22Rv1 (cell line): Measurements from ENCODE around the gene LRRC49.
A peak's percentile ranks its signal among the peaks of the same experiment; 100 is the strongest.

Experiments
- H3K27ac ChIP-seq: fragments of 450-650 bp; 2 replicates; pipeline ENCODE4 v1.5.1; 2017
- ZFX ChIP-seq: fragments of 450-650 bp; IDR thresholded peaks from 2 replicates; pipeline ENCODE4 v1.6.1; 2017; ENCODE audit warnings: antibody characterized with exemption, borderline replicate concordance
- TF ChIP-seq, protein P1 (sequence below): fragments of 450-650 bp; IDR thresholded peaks from 2 replicates; pipeline ENCODE4 v1.5.1; 2017; ENCODE audit warnings: mild to moderate bottlenecking

The LRRC49 gene

DNA sequence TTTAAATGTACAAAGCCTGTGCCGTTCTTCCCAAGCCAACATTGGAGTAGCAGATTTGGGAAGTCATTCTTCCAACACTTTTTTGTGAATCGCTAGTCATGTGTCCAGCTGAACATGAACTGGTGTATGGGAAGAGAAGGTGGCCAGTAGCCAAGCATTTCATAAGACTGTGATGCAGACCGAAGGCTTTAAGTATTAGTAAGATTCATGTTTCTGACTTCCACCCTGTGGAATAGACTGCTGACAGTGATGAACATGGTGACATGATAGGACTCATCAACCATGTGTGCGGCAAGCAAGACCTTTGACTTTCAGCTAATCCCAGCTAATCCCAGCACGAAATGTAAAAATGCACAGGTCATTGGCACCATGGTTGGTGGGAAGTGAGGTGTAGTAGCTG lies 174.4 kb downstream of the LRRC49 start:
- H3K27ac ChIP-seq: no peak overlapping the region
- TF ChIP-seq, protein P1, sequence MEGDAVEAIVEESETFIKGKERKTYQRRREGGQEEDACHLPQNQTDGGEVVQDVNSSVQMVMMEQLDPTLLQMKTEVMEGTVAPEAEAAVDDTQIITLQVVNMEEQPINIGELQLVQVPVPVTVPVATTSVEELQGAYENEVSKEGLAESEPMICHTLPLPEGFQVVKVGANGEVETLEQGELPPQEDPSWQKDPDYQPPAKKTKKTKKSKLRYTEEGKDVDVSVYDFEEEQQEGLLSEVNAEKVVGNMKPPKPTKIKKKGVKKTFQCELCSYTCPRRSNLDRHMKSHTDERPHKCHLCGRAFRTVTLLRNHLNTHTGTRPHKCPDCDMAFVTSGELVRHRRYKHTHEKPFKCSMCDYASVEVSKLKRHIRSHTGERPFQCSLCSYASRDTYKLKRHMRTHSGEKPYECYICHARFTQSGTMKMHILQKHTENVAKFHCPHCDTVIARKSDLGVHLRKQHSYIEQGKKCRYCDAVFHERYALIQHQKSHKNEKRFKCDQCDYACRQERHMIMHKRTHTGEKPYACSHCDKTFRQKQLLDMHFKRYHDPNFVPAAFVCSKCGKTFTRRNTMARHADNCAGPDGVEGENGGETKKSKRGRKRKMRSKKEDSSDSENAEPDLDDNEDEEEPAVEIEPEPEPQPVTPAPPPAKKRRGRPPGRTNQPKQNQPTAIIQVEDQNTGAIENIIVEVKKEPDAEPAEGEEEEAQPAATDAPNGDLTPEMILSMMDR: no peak
- TF ChIP-seq ZFX: no peak

DNA sequence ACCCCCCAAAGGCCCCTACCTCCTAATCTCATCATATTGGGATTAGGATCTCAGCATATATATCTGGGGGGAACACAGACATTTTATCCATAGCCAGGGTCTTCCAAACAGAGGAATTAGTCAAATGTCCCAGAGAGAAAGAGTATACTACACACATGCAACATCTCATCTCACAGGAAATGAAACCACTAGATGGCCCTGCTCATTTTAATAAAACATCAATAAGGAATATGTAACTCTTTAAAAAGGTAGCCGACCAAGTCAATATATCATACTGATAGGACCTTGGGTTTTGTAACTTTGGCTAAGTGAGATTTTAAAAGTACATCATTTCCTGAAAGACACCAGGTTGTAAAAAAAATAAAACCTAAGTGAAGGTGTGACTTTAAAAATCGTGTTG lies 177.1 kb downstream of the LRRC49 start:
- no peak overlapping the region for H3K27ac ChIP-seq
- no peak for TF ChIP-seq ZFX
- TF ChIP-seq, protein P1: no peak

DNA sequence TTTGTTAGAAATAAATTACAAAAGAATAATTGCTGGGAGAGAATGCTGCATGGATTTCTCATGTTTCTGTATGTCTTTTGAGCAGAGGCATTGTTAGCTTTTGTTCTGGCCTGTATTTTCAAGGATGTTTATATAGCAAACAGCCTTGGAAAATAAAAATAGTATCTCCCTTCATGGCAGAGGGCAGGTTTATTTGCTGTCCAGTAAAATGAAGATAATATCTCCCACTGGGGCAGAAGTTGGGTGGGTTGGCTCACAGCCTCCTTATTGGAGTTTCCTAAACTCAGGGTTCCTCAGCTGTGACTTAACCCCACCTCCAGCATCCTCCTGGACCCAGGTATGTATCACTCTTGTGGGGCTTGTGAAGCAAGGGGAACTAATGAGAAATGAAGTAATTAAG lies 178.9 kb downstream of the LRRC49 start:
- TF ChIP-seq ZFX: no peak
- TF ChIP-seq, protein P1: no peak
- peak overlapping the region; percentile 62 for H3K27ac ChIP-seq

DNA sequence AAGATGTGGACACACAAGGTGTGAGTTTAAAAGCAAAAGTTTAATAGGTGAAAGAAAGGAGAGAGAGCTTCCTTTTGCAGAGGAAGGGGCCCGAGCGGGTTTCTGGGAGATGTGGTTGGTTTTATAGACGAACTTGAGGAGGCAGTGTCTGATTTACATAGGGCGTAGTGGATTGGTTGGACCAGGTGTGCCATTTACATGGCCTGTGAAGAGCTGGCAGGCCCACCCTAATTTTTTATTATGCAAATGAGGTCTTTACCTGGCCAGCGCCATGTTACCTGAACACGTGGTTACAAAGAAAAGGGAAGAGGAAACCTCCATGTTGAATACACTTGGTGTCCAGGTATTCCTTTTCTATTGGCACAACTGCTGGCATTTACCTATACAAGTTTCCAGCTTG lies 179.8 kb downstream of the LRRC49 start:
- no peak overlapping the region for H3K27ac ChIP-seq
- no peak for TF ChIP-seq ZFX
- TF ChIP-seq, protein P1: no peak

DNA sequence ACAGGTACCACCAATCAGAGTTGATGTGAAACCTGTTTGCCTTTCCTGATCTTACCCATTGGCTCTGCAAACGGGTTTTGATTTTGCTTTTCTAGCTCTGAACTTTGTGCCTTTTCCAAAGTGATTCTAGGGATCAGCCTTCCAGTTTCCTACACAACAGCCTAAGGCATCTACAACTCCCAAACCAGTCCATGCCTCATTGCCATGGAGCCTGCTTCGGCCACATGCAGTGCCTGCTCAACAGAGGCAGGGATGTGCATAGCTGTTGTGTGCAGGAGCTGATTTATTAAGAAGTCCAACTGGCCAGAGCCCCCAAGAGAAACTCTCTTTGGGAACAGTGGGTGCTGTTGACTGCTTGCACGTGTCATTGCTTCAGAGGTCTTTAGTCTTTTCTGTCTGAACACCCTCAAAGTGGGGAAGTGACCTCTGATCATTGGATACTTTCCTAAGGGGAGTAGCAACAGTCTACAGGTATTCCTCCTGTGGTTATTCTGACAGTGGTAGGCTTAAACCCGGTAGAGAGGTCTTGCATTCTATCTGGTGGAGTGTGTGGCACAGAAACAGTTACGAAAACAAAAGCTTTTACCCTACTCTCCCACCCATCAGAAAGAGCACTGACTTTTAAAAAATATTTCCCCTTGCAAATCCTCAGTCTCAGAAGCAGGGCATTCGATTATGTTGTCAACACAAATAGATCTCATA lies 186.0 kb downstream of the LRRC49 start:
- TF ChIP-seq, protein P1: no peak
- TF ChIP-seq ZFX: no peak
- peak overlapping the region; percentile 32; the same call in 1 of the 2 replicates for H3K27ac ChIP-seq

DNA sequence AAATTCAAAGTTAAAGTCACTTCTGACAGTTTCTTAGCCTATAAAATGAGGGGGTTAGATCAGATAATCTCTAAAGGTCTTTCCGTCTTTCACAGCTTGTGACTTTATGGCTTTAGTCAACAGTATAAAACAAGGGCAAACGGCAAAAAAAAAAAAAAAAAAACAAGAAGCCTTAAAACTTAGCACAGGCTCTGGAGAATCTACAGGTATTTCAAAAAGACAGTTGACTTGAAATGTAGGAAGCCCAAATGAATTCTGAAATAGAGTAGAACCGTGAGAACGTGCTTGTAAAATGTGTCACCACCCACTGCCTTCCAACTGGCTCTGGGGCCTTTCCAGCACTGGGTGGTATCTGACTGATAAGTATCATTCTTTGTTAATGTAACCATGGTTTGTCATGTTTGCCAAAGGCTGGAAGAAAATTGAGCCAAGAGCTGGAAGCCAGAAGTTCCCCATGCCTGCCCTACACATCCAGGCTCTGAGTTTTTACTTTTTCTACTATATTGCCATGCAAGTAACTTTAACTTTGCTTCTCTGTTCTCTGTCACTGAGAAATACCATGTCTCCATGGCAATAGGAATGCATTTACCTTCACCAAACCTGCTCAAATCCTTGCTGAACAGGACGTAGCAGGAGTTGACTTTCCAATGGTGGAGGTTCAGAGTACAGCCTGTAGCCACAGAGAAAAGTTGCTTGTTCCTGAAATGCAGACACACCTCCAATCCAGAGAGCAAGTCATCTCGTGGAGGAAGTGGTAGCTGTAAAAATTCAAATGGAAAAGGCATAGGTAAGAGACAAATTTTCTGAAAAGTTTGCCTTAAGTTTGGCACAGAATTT lies 186.8 kb downstream of the LRRC49 start:
- TF ChIP-seq ZFX: no peak
- TF ChIP-seq, protein P1: no peak
- H3K27ac ChIP-seq: peak overlapping the region; percentile 32; the same call in 1 of the 2 replicates

DNA sequence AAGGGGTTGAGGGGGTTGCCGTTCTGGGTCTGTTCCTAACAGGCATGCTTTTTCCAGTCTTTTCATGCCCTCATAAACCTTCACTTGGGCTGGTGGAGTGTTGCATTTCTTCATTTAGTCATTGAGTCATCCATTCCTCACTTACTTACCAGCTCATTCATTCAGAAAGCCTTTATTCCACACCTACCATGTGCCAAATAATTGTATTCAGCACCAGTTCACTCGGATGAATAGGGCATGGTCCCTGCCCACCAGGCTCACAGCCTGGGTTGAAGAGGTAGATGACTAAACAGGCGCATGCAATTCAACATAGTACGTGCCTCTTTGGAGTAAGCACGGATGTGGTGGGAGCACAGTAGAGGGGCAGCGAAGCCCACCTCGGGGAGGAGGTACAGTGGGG lies 187.5 kb downstream of the LRRC49 start:
- TF ChIP-seq, protein P1: no peak
- H3K27ac ChIP-seq: no peak overlapping the region
